Peyer's patch (tissue), 4 donors: ENCODE data around the gene BLOC1S3. TPM values are rescaled to one million over a fixed set of nuclear protein-coding genes. Genes with fewer than 3 reads are reported as not detected.

Source experiments
- DNase-seq, 3 donors: peaks; one replicate each; pipeline ENCODE4 v3.0.0-alpha.2; 2017 to 2019
- H3K27ac ChIP-seq, 4 donors: fragments of 200-600 bp; sonication (generic); one replicate each; pipeline ENCODE4 v1.5.1; 2016 to 2019
- H3K27me3 ChIP-seq, 2 donors: fragments of 200-600 bp; sonication (generic); one replicate each; pipeline ENCODE4 v1.5.1; 2019
- H3K36me3 ChIP-seq, 3 donors: fragments of 200-600 bp; sonication (generic); one replicate each; pipeline ENCODE4 v1.5.1; 2016 to 2019
- H3K4me1 ChIP-seq, 4 donors: fragments of 200-600 bp; sonication (generic); one replicate each; pipeline ENCODE4 v1.5.1; 2016 to 2019
- H3K4me3 ChIP-seq, 4 donors: fragments of 200-600 bp; sonication (generic); 1 replicate in 3 of 4; 2 replicates in 1 of 4; pipeline ENCODE4 v1.5.1; 2016 to 2019; ENCODE audit warnings: mild to moderate bottlenecking in 1 of 4
- H3K9me3 ChIP-seq, 4 donors: fragments of 200-600 bp; sonication (generic); one replicate each; pipeline ENCODE4 v1.5.1; 2016 to 2019; ENCODE audit warnings: mild to moderate bottlenecking in 1 of 4
- POLR2A ChIP-seq, 2 donors: fragments of 450-650 bp; IDR thresholded peaks; one replicate each; pipeline ENCODE4 v1.5.1; 2017; ENCODE audit warnings: antibody characterized with exemption in 2 of 2, mild to moderate bottlenecking in 2 of 2, moderate library complexity in 2 of 2
- total RNA-seq, 4 donors: library from RNA; depleted of rRNA; stranded (reverse); fragments of >200 nt; gene quantifications; one replicate each; pipeline ENCODE4 v1.1.0, GENCODE V29; 2016
- TF ChIP-seq, protein P1 (sequence below), 6 experiments: fragments of 450-650 bp in 4 of 6; fragments of 200-600 bp in 2 of 6; sonication (generic) in 1 of 6; IDR thresholded peaks; one replicate each; pipeline ENCODE4 v1.5.1; 2017 to 2019; ENCODE audit warnings: antibody characterized with exemption in 6 of 6, mild to moderate bottlenecking in 3 of 6, moderate library complexity in 1 of 6

The BLOC1S3 gene
- total RNA-seq, 4 donors from 2014 or later: 6.6 to 18.0 (median 10.3) TPM

DNA sequence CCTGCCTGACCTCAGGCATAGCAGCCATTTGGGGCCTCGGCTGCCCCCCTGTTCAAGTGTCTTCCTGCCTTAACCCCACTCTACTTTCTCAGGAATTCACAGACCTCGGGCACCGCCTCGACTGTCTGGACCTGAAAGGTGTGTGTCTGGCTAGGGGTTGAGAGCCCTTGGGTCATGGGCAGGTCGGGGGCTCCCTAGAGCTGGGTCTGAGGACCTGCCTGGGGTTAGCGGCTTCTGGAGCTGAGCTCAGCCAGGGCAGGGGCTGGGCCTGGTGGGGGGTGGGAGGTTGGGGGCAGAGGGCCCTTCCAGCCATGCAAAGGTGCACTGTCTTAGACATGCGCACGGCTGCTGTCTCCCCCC is 38.5 kb upstream of the BLOC1S3 start:
- H3K27me3 ChIP-seq: no peaks in the 10 kb centered on the region
- H3K36me3 ChIP-seq: peaks cover 0 to 49% (median 0%) of the 10 kb centered on the region in 3 donors
- DNase-seq: no peak
- no peak overlapping the region for H3K27ac ChIP-seq
- H3K4me3 ChIP-seq: no peak overlapping the region
- peaks cover 0 to 7% (median 0%) of the 10 kb centered on the region in 4 donors for H3K4me1 ChIP-seq
- no peak for TF ChIP-seq POLR2A (IDR thresholded peaks at IDR 0.05)
- TF ChIP-seq, protein P1, sequence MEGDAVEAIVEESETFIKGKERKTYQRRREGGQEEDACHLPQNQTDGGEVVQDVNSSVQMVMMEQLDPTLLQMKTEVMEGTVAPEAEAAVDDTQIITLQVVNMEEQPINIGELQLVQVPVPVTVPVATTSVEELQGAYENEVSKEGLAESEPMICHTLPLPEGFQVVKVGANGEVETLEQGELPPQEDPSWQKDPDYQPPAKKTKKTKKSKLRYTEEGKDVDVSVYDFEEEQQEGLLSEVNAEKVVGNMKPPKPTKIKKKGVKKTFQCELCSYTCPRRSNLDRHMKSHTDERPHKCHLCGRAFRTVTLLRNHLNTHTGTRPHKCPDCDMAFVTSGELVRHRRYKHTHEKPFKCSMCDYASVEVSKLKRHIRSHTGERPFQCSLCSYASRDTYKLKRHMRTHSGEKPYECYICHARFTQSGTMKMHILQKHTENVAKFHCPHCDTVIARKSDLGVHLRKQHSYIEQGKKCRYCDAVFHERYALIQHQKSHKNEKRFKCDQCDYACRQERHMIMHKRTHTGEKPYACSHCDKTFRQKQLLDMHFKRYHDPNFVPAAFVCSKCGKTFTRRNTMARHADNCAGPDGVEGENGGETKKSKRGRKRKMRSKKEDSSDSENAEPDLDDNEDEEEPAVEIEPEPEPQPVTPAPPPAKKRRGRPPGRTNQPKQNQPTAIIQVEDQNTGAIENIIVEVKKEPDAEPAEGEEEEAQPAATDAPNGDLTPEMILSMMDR (IDR thresholded peaks at IDR 0.05): no peak
- no peaks in the 10 kb centered on the region for H3K9me3 ChIP-seq

DNA sequence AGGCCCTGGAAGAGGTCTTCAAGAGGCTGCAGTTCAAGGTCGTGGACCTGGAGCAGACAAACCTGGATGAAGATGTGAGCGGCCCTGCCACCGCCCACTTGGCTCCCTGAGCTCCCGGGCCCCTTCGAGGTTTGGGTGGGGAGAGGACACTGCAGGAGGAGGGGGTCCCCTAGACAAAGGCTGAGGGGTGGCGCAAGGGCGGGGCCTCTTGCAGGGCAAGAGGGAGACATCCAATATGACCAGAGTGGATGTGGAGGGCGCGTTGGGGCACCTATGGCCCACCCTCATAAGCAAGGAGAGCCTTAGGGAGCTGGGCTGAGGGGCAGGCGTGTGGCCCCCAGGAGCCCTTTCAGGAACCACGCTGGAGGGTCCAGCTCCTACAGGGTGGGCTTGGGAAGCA is 38.1 kb upstream of the BLOC1S3 start:
- Histone ChIP-seq H3K27me3 (no peaks in the 10 kb centered on the region), H3K27ac (no peak overlapping the region), H3K4me1 (peaks cover 0 to 7% (median 0%) of the 10 kb centered on the region in 4 donors), H3K36me3 (peaks cover 0 to 53% (median 0%) of the 10 kb centered on the region in 3 donors), H3K9me3 (no peaks in the 10 kb centered on the region), H3K4me3 (no peak overlapping the region)
- no peak for DNase-seq
- TF ChIP-seq, protein P1 (IDR thresholded peaks at IDR 0.05): no peak
- TF ChIP-seq POLR2A (IDR thresholded peaks at IDR 0.05): no peak

DNA sequence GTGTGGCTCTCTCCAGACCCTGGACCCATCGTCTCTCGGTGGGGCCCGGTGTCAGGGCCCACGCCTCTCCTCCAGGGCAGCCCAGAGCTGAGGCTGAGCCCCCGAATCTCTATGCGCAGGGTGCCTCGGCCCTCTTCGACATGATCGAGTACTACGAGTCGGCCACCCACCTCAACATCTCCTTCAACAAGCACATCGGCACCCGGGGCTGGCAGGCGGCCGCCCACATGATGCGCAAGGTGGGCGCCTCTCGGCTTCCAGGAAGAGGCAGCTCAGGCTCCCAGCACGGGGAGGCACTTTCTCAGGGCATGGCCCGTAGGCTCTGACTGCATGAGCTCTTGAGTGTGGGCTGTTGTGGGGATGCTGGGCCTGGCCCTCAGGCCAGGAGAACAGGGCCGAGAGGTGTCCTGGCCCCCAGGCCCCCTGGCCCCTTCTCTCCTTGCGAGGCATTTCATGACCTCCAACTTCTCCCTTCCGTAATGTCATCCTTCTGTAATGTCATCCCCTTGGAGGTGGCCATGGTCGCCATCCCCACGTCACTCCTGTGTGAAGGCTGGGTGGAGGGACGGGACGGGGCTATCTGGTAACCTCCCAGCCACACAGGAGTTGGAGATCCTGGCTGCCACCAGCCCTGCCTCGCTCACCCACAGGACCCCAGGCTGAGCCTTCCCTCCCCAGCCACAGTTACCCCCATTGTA is 37.2 kb upstream of the BLOC1S3 start:
- peaks cover 0 to 6% (median 0%) of the 10 kb centered on the region in 4 donors for H3K4me1 ChIP-seq
- no peak for TF ChIP-seq POLR2A (IDR thresholded peaks at IDR 0.05)
- TF ChIP-seq, protein P1 (IDR thresholded peaks at IDR 0.05): no peak
- no peaks in the 10 kb centered on the region for H3K9me3 ChIP-seq
- no peak overlapping the region for H3K27ac ChIP-seq
- no peak for DNase-seq
- peaks cover 0 to 61% (median 0%) of the 10 kb centered on the region in 3 donors for H3K36me3 ChIP-seq
- no peak overlapping the region for H3K4me3 ChIP-seq
- no peaks in the 10 kb centered on the region for H3K27me3 ChIP-seq

DNA sequence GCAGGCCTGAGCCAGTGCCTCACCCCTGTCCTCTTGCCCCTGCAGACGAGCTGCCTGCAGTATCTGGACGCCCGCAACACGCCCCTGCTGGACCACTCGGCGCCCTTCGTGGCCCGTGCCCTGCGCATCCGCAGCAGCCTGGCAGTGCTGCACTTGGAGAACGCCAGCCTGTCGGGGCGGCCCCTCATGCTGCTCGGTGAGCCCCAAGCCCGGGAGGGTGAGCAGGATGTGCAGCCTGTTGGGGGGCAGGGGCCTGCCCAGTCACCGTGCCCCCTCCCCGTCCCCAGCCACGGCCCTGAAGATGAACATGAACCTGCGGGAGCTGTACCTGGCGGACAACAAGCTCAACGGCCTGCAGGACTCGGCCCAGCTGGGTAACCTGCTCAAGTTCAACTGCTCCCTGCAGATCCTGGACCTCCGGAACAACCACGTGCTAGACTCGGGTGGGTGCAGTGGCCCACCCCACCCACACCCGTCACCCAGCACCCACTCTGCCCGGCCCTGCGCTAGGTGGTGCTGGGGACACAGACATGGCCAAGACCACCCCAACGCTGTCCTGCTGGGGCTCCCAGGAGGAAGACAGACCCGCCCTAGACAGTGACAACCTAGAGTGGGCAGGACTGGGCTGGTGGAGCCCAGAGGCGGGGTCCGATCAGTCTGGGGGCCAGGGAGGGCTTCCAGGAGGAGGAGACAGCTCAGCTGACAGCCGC is 36.4 kb upstream of the BLOC1S3 start:
- Histone ChIP-seq H3K27ac (no peak overlapping the region), H3K4me3 (no peak overlapping the region), H3K36me3 (peaks cover 0 to 65% (median 0%) of the 10 kb centered on the region in 3 donors), H3K27me3 (no peaks in the 10 kb centered on the region), H3K4me1 (no peaks in the 10 kb centered on the region), H3K9me3 (no peaks in the 10 kb centered on the region)
- TF ChIP-seq POLR2A (IDR thresholded peaks at IDR 0.05): no peak
- TF ChIP-seq, protein P1 (IDR thresholded peaks at IDR 0.05): no peak
- no peak for DNase-seq

DNA sequence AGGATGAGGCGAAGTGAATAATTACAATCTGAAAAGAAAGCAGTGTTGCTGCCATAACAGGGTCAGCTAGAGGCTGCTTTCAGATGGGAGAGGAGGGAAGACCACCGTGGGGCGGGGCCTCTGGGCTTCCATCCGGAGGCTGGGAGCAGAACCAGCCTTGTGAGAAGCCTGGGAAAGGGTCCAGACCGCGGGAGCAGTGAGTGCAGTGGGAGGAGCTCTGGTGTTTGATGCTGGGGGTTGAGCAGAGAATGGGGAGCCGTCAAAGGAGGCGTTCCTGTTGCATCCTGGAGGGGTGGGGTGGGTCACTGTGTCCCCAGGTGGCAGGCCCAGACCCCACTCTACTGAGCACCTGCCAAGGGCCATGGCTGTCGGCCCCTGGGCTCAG is 35.9 kb upstream of the BLOC1S3 start:
- Histone ChIP-seq H3K9me3 (no peaks in the 10 kb centered on the region), H3K27ac (no peak overlapping the region), H3K4me1 (no peaks in the 10 kb centered on the region), H3K27me3 (no peaks in the 10 kb centered on the region), H3K36me3 (peaks cover 0 to 69% (median 0%) of the 10 kb centered on the region in 3 donors), H3K4me3 (no peak overlapping the region)
- TF ChIP-seq, protein P1 (IDR thresholded peaks at IDR 0.05): no peak
- TF ChIP-seq POLR2A (IDR thresholded peaks at IDR 0.05): no peak
- DNase-seq: no peak
